ENCODE results near the gene UNC13C.

UNC13C gene

DNA sequence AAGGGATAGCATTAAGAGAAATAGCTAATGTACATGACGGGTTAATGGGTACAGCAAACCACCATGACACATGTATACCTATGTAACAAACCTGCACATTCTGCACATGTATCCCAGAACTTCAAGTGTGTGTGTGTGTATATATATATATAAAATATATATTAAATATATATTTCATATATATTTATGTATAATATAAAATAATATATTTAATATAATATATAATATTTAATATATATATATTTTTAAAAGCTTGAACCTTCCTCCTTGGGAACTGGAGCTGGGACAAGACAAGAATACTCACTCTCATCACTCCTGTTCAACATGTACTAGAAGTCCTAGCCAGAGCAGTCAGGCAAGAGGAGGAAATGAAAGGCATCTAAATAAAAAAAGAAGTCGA is 149.3 kb downstream of the UNC13C start:
- no peak for DNase-seq

DNA sequence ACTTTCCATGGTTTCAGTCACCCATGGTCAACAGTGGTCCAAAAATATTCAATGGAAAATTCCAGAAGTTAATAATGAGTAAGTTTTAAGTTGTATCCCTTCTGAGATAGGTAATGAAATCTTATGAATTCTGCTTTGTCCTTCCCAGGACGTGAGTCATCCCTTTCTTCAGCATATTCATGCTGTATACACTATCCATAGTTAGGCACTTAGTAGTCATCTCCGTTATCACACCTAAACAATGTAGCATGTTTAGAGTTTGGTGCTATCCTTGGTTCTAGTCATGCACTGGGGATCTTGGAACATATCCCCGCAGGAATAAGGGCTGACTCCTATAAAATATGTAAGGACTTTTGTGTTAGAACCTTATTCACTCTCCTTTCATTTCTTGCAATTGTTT is 153.2 kb downstream of the UNC13C start:
- DNase-seq, result no peak

- DNase-seq, result no peak
These were observed 170.9 kb downstream of the UNC13C start for GRCh38 chr15:54149115-54149531.

- no peak for DNase-seq
These were observed 172.0 kb downstream of the UNC13C start for GRCh38 chr15:54150255-54150654.

DNA sequence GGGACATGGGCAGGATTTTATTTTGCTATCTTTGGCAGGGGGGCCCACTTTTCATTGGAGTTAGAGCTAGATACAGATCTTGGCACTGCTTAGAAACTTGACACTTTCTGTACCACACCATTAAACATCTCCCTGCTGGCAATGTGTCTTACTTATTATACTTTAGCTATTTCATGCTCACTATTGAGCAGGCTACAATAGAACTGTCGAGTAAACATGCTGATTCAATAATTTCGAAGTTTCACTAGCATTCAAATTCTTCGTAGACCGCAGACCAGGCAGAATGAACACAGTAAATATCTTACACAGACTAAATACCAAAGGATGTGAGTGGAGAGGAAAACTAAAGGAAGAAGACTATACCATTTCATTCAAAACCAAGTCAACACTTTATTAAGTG is 180.8 kb downstream of the UNC13C start:
- DNase-seq, result no peak

DNA sequence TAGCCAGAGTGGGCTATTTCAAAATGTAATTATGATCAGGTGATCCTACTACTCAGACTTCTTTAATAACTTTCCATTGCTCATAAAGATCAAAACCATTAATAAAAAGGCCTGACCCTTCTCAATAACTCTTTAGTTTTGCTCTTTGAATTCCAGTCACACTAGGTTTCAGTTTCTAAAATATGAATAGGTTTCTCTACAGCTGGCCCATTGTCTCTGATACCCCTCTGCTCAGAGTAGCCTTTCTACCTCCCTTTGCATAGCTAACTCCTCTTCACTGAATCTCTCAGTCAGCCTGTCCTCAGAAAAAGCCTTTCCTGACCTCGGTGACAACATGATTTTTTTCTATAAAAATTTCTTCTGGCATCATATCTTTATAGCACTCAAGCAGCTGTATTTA is 209.1 kb downstream of the UNC13C start:
- no peak for DNase-seq

GRCh38 chr15:54197995-54198394 is 219.8 kb downstream of the UNC13C start:
- DNase-seq, result no peak

- DNase-seq, result no peak
These were observed 228.5 kb downstream of the UNC13C start for GRCh38 chr15:54206586-54207321.

- DNase-seq, result no peak
These were observed 230.5 kb downstream of the UNC13C start for GRCh38 chr15:54208786-54209185.

DNA sequence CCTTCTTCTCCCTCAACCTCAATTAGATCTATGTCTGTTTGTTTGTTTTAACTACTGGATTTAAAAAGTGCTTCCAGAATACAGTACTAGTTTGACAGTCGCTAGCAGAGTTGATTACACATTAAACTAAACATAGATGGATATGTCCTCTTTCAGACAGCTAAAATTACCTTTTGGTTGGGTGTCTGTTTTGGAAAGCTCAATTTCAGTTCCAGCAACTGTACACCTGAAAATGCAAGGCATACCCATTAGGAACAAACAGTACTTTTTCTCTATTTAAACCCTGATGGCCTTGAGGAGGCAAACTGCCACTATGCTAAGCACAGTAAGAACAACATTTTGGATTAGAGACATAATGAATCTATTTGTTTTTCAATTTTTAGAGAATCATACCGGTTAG is 234.4 kb downstream of the UNC13C start:
- no peak for DNase-seq

DNA sequence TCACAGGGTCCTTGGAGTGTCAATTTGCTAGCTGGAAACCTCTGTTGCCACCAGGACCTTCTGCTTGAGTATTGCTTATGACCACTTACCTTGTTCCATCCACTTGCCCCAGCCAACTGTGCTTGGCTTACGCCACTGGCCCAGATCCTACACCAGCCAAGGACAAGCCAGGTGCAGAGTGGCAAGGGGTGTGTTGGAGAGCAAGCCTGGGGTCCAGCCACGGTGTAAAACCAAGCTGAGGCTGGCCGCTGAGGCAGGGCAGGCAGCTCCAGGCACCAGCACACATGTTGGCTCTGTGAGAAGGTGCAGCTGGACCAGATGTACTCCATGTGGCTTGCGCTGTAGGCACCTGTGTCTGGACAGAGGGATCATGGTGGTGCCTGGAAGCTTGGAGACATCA is 248.2 kb downstream of the UNC13C start:
- DNase-seq, result no peak

DNA sequence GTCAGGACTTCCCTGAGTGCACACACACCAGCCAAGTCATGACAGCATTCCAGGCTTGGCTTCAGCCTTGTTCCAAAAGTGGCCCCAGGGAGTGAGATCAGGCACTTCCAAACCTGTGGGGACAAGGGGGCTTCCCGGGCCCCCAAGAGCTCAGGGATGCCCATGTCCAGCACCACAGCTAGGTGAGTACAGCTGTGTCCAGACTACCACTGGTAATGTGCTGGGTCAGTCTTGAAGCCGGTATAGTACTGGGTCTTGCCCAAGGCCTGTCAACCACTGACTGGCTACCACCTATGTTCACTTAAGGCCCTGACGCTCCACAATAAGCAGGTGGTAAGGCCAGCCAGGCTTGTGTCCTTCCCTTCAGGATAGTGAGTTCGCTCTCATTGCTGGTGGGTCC is 249.3 kb downstream of the UNC13C start:
- DNase-seq, result no peak

DNA sequence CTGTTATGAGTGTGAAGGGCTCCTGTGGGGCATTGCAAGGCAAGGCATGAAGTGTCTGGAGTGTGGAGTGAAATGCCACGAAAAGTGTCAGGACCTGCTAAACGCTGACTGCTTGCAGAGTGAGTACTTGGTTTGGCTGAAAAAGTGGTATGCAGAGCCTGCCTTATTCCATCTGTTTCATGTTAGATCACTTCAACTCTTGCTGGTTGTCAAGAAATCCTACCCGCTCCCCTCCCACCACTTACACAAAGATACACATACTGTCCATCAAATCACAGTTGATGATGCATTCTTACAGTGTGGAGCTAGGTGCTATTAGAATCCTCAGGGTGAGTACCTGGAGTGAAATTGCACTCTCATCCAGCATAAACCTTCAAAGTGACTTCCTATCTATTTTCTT is 272.1 kb downstream of the UNC13C start:
- DNase-seq, result no peak

DNA sequence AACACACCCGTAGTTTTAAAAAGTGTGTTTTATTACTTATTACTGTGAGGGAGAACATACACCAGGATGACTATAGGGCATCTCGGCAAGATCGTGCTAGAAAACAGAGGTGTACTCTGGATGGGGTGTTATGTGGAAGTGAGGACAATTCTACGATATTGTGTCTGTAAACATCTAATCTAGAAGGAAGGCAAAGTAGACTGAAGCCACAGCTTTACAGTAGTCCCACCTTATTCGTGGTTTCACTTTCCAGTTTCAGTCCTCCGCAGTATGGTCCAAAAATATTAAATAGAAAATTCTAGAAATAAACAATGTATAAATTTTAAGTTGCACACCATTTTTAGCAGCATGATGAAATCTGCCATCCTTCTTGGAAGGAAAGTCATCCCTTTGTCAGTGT is 277.9 kb downstream of the UNC13C start:
- no peak for DNase-seq

DNA sequence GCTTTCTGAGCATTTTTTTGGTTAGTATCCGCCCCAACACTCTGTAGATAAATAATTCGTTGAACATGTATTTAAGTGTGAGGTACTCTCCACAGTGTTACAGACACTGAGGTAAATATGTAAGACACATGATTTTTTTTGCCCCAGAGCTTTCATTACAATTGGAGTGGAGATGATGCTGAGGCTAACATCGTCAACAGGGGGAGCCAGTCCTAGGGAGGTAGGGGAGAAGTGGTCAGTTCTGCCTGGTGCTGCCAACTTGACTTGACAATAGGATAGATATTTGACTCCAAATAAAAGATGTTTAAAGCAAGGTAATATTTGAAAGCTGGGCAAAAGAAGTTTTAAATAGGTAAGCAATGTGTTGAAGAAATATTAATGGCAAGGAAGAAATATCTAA is 295.7 kb downstream of the UNC13C start:
- no peak for DNase-seq

DNA sequence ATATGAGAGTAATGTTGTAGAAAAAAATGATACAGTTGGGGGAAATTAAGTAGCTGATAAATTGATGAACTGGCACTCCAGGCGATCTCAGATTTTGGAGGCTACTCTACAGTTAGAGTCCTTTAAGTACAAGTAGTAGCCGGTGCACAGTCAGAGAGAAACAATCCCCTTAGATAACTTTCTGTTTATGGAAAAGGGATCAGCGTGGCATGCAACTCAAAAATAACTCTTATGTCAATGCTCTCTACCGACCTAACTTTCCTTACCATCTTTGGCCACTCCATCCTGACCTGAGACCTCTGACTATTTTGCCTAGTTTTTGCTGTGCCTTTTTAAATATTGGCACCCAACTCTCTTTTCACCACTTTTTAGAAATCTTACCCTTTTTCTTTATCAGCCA is 299.6 kb downstream of the UNC13C start:
- DNase-seq, result no peak

DNA sequence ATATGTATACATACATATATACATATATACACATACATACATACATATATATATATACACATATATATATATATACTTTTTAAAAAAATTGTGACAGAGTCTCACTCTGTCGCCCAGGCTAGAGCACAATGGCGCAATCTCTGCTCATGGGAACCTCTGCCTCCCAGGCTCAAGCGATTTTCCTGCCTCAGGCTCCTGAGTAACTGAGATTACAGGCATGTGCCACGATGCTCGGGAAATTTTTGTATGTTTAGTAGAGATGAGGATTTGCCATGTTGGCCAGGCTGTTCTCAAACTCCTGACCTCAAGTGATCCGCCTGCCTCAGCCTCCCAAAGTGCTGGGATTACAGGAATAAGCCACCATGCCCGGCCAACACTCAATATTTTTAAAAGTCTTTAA is 302.5 kb downstream of the UNC13C start:
- DNase-seq, result no peak

GRCh38 chr15:54282228-54282836 is 304.1 kb downstream of the UNC13C start:
- DNase-seq, result no peak

GRCh38 chr15:54288049-54288448 is 309.8 kb downstream of the UNC13C start:
- DNase-seq, result no peak

DNA sequence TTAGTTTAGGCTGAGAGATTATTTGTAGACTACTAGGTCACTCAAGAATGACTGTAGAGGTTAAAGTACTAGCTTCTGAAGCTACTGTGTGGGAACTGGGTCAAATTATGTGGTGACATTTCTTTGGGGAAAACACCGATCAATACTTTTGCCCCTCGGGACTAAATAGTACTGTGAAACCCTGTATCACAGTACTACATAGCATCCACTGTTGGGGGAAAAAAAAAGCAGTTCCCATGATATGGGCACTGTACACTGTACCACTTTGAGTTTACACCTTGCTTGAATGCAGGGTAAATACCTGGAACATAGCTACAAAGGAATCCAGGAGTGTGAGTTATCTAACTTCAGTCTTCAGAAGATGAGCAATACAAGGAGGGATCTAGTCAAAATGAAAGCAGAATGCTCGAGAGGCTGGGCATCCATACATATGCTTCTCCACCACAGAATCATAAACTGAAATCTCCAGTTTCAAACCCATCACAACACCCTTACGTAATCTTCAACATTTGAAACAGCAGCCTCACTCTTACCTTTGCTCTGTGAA is 311.4 kb downstream of the UNC13C start:
- DNase-seq, result no peak

DNA sequence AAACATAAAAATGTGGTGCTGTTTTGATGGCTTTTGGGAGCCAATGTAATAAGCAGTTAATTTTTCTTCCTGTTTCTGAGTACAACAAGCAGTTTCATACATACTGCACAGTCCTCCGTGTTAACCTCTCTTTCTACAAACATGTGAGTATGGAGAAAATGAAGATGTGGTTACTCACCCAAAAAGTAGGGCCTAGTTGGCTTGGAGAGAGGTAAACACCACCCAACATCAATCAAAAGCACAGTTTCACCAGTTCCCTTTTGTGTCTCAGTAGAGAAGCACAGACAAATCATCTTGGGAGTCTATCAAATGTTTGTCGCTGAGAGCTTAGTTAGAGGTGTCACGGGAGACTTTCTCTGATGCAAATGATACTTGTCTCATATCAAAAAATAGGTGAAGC is 320.2 kb downstream of the UNC13C start:
- no peak for DNase-seq

GRCh38 chr15:54304321-54304720 is 326.1 kb downstream of the UNC13C start:
- no peak for DNase-seq

DNA sequence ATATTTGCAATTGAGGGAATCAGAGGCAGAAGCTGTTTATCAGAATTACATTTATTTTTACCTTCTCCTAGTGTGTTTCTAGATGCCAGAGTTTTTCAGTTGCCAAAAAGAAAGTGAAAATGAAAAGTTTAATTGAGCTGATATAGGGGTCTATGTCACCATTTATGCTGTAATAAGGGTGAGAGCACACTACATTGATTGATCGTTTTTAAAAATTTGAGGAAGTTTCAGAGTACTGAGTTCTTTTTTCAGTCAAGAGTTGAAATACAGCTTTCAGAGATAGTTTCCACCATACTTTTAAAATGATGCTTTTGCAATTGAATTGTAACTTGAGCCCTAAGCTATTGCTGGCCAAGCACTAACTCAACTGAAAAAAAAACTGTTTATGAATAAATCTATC is 326.9 kb downstream of the UNC13C start:
- no peak for DNase-seq

- DNase-seq, result no peak
These were observed 329.1 kb downstream of the UNC13C start for GRCh38 chr15:54307252-54307902.
